HG03378 (cell line): Measurements from ENCODE around the gene TRIM38.
A peak's percentile ranks its signal among the peaks of the same experiment; 100 is the strongest.
"Not testable (repeated sequence)": the region's sequence is repeated elsewhere in the genome, so short reads cannot be mapped to it uniquely, and the experiment has no call there.

Experiments
- ATAC-seq: cut with Tn5 transposase; IDR thresholded peaks from one replicate; pipeline ENCODE4 v1.9.1; 2021; ENCODE audit warnings: mild to moderate bottlenecking, moderate library complexity; ENCODE audit not compliant: unreplicated experiment

Gene TRIM38

GRCh38 chr6:25962149-25963127 is at the start of gene TRIM38:
Gene TRIM38, plus strand, starts transcription at chr6:25962802. Its CDS starts 3,721 bp downstream, at chr6:25966523.
- peak; percentile 84 for ATAC-seq

GRCh38 chr6:25913741-25914140 is 48.9 kb upstream of the TRIM38 start:
- ATAC-seq, result no peak

- no peak for ATAC-seq
Measured at GRCh38 chr6:25916330-25916729, 46.3 kb upstream of the TRIM38 start.

GRCh38 chr6:25916789-25917490 is 45.7 kb upstream of the TRIM38 start:
- ATAC-seq, result no peak

GRCh38 chr6:25918083-25918683 is 44.4 kb upstream of the TRIM38 start:
- ATAC-seq, result no peak

- ATAC-seq, result no peak
Measured at GRCh38 chr6:25919657-25920056, 42.9 kb upstream of the TRIM38 start.

GRCh38 chr6:25921525-25922203 is 40.9 kb upstream of the TRIM38 start:
- no peak for ATAC-seq

GRCh38 chr6:25922301-25922700 is 40.3 kb upstream of the TRIM38 start:
- ATAC-seq, result no peak

- no peak for ATAC-seq
Measured at GRCh38 chr6:25925876-25926275, 36.7 kb upstream of the TRIM38 start.

- ATAC-seq, result no peak
Measured at GRCh38 chr6:25927178-25927577, 35.4 kb upstream of the TRIM38 start.

- ATAC-seq, result no peak
Measured at GRCh38 chr6:25927756-25928216, 34.8 kb upstream of the TRIM38 start.

- no peak for ATAC-seq
Measured at GRCh38 chr6:25928562-25929324, 33.9 kb upstream of the TRIM38 start.

GRCh38 chr6:25929785-25930184 is 32.8 kb upstream of the TRIM38 start:
- not testable (repeated sequence) for ATAC-seq

GRCh38 chr6:25930532-25931410 is 31.8 kb upstream of the TRIM38 start, which contains the start of gene SLC17A2:
Gene SLC17A2, minus strand, starts transcription at chr6:25930691. Its CDS starts 4,895 bp downstream, at chr6:25925796.
- no peak for ATAC-seq

GRCh38 chr6:25931411-25931709 is 31.2 kb upstream of the TRIM38 start:
- no peak for ATAC-seq

- no peak for ATAC-seq
Measured at GRCh38 chr6:25934156-25934555, 28.4 kb upstream of the TRIM38 start.

GRCh38 chr6:25934735-25935313 is 27.8 kb upstream of the TRIM38 start:
- no peak for ATAC-seq

- ATAC-seq, result no peak
Measured at GRCh38 chr6:25935953-25936352, 26.6 kb upstream of the TRIM38 start.

- ATAC-seq, result no peak
Measured at GRCh38 chr6:25939593-25939992, 23.0 kb upstream of the TRIM38 start.
